ENCODE data around the gene TTLL7. TPM values are rescaled to one million over a fixed set of nuclear protein-coding genes. Genes with fewer than 3 reads are reported as not detected.

TTLL7 gene
- total RNA-seq, 1 donor from 2014 or later, result 8.6 TPM

- Mint-ChIP-seq H3K27ac (ENCODE audit: unreplicated experiment) (no peak overlapping the region), H3K4me1 (ENCODE audit: unreplicated experiment) (no peaks in the 10 kb centered on the region), H3K9me3 (ENCODE audit: unreplicated experiment) (no peaks in the 10 kb centered on the region), H3K36me3 (ENCODE audit: unreplicated experiment) (no peaks in the 10 kb centered on the region), H3K4me3 (ENCODE audit: unreplicated experiment) (no peak overlapping the region), H3K27me3 (ENCODE audit: unreplicated experiment) (no peaks in the 10 kb centered on the region)
- DNase-seq (ENCODE audit: extremely low spot score, unreplicated experiment), result no peak
- TF ChIP-seq CTCF (IDR thresholded peaks at IDR 0.05), result no peak
Measured at GRCh38 chr1:83928396-83928795, 70.5 kb downstream of the TTLL7 start.

GRCh38 chr1:83927701-83928100, 71.2 kb downstream of the TTLL7 start:
- no peak overlapping the region for H3K4me3 Mint-ChIP-seq (ENCODE audit: unreplicated experiment)
- DNase-seq (ENCODE audit: extremely low spot score, unreplicated experiment), result no peak
- no peaks in the 10 kb centered on the region for H3K4me1 Mint-ChIP-seq (ENCODE audit: unreplicated experiment)

GRCh38 chr1:83927061-83927460, 71.9 kb downstream of the TTLL7 start:
- Mint-ChIP-seq H3K4me3 (ENCODE audit: unreplicated experiment) (no peak overlapping the region), H3K9me3 (ENCODE audit: unreplicated experiment) (no peaks in the 10 kb centered on the region), H3K36me3 (ENCODE audit: unreplicated experiment) (no peaks in the 10 kb centered on the region), H3K27ac (ENCODE audit: unreplicated experiment) (no peak overlapping the region), H3K4me1 (ENCODE audit: unreplicated experiment) (no peaks in the 10 kb centered on the region), H3K27me3 (ENCODE audit: unreplicated experiment) (no peaks in the 10 kb centered on the region)
- no peak for TF ChIP-seq CTCF (IDR thresholded peaks at IDR 0.05)
- no peak for DNase-seq (ENCODE audit: extremely low spot score, unreplicated experiment)

More at GRCh38 chr1:83927701-83928100, 71.2 kb downstream of the TTLL7 start:
- Mint-ChIP-seq H3K27ac (ENCODE audit: unreplicated experiment) (no peak overlapping the region), H3K9me3 (ENCODE audit: unreplicated experiment) (no peaks in the 10 kb centered on the region), H3K36me3 (ENCODE audit: unreplicated experiment) (no peaks in the 10 kb centered on the region), H3K27me3 (ENCODE audit: unreplicated experiment) (no peaks in the 10 kb centered on the region)
- no peak for TF ChIP-seq CTCF (IDR thresholded peaks at IDR 0.05)

- no peaks in the 10 kb centered on the region for H3K9me3 Mint-ChIP-seq (ENCODE audit: unreplicated experiment)
- no peak for DNase-seq (ENCODE audit: extremely low spot score, unreplicated experiment)
Measured at GRCh38 chr1:83923553-83923952, 75.4 kb downstream of the TTLL7 start.

GRCh38 chr1:83922431-83922830, 76.5 kb downstream of the TTLL7 start:
- no peaks in the 10 kb centered on the region for H3K27me3 Mint-ChIP-seq (ENCODE audit: unreplicated experiment)
- H3K36me3 Mint-ChIP-seq (ENCODE audit: unreplicated experiment), result peaks cover 6% of the 10 kb centered on the region
- no peak for DNase-seq (ENCODE audit: extremely low spot score, unreplicated experiment)
- no peak for TF ChIP-seq CTCF (IDR thresholded peaks at IDR 0.05)
- H3K4me1 Mint-ChIP-seq (ENCODE audit: unreplicated experiment), result no peaks in the 10 kb centered on the region
- H3K4me3 Mint-ChIP-seq (ENCODE audit: unreplicated experiment), result no peak overlapping the region
- H3K9me3 Mint-ChIP-seq (ENCODE audit: unreplicated experiment), result no peaks in the 10 kb centered on the region
- no peak overlapping the region for H3K27ac Mint-ChIP-seq (ENCODE audit: unreplicated experiment)

More at GRCh38 chr1:83923553-83923952, 75.4 kb downstream of the TTLL7 start:
- no peak for TF ChIP-seq CTCF (IDR thresholded peaks at IDR 0.05)
- Mint-ChIP-seq H3K4me1 (ENCODE audit: unreplicated experiment) (no peaks in the 10 kb centered on the region), H3K4me3 (ENCODE audit: unreplicated experiment) (no peak overlapping the region), H3K36me3 (ENCODE audit: unreplicated experiment) (peaks cover 6% of the 10 kb centered on the region), H3K27ac (ENCODE audit: unreplicated experiment) (no peak overlapping the region), H3K27me3 (ENCODE audit: unreplicated experiment) (no peaks in the 10 kb centered on the region)
